Activated CD4-positive, alpha-beta T cell treated with anti-CD3 and anti-CD28 coated beads for 36 hours (primary cell): Measurements from ENCODE around the gene LRRC47. TPM values are rescaled to one million over a fixed set of nuclear protein-coding genes. Genes with fewer than 3 reads are reported as not detected.
A peak's percentile ranks its signal among the peaks of the same experiment; 100 is the strongest.

Experiments
- ATAC-seq: fragments of 200-7000 bp; cut with Tn5 transposase; one replicate; pipeline ENCODE4 v1.10.0; 2021; ENCODE audit warnings: mild to moderate bottlenecking, moderate library complexity
- CTCF ChIA-PET: fragments of 350-600 bp; sonication (Branson Sonifier 250); formaldehyde crosslinking; loops from one replicate; lab custom pipeline; 2021; ENCODE audit warnings: antibody characterized with exemption; lab: Charles Lee
- POLR2A ChIA-PET: fragments of 350-600 bp; sonication (Branson Sonifier 250); formaldehyde crosslinking; loops from one replicate; lab custom pipeline; 2021; ENCODE audit warnings: antibody characterized with exemption, inconsistent platforms; lab: Charles Lee
- DNase-seq: peaks from one replicate; pipeline ENCODE4 v3.0.0-alpha.2; 2020
- H3K27ac Mint-ChIP-seq: one replicate; pipeline ENCODE4 v1.8.0; 2021; ENCODE audit warnings: mixed read lengths
- H3K27me3 Mint-ChIP-seq: one replicate; pipeline ENCODE4 v1.8.0; 2021; ENCODE audit warnings: mixed read lengths
- H3K36me3 Mint-ChIP-seq: one replicate; pipeline ENCODE4 v1.8.0; 2021; ENCODE audit warnings: low read depth, mixed read lengths
- H3K4me1 Mint-ChIP-seq: one replicate; pipeline ENCODE4 v1.8.0; 2021; ENCODE audit warnings: mixed read lengths
- H3K4me3 Mint-ChIP-seq: one replicate; pipeline ENCODE4 v1.8.0; 2021; ENCODE audit warnings: mild to moderate bottlenecking, moderate library complexity, mixed read lengths
- H3K9me3 Mint-ChIP-seq: one replicate; pipeline ENCODE4 v1.8.0; 2021; ENCODE audit warnings: low read depth, mixed read lengths
- intact Hi-C, 2 experiments: fragments of 100-400 bp; cut with DNase I in 1 of 2; cut with micrococcal nuclease in 1 of 2; formaldehyde crosslinking; loops; one replicate each; pipeline versions ENCODE4 v1.14.2 to v1.15.1; 2022 to 2024; cut with DNase I, micrococcal nuclease
- total RNA-seq, 2 experiments: library from RNA; stranded (reverse); gene quantifications; one replicate each; pipeline ENCODE4 v1.2.3, GENCODE V29; 2021

The LRRC47 gene
- total RNA-seq, 2 experiments from 2014 or later: 34.8 to 38.7 TPM

GRCh38 chr1:3733883-3734589 is 62.3 kb downstream of the LRRC47 start:
- peaks cover 3% of the 10 kb centered on the region for H3K36me3 Mint-ChIP-seq
- no peak overlapping the region for H3K27ac Mint-ChIP-seq
- H3K4me3 Mint-ChIP-seq: no peak overlapping the region
- ChIA-PET CTCF (interaction anchor here (1.2 kb wide), 1 partner anchor 10 kb away, joined by 4 read pairs; no protein-coding TSS in a partner anchor), POLR2A (no interaction called here)
- no peaks in the 10 kb centered on the region for H3K27me3 Mint-ChIP-seq
- no peaks in the 10 kb centered on the region for H3K9me3 Mint-ChIP-seq
- ATAC-seq (no peak), DNase-seq (no peak)
- intact Hi-C loops: no loop called here
- no peaks in the 10 kb centered on the region for H3K4me1 Mint-ChIP-seq

DNA sequence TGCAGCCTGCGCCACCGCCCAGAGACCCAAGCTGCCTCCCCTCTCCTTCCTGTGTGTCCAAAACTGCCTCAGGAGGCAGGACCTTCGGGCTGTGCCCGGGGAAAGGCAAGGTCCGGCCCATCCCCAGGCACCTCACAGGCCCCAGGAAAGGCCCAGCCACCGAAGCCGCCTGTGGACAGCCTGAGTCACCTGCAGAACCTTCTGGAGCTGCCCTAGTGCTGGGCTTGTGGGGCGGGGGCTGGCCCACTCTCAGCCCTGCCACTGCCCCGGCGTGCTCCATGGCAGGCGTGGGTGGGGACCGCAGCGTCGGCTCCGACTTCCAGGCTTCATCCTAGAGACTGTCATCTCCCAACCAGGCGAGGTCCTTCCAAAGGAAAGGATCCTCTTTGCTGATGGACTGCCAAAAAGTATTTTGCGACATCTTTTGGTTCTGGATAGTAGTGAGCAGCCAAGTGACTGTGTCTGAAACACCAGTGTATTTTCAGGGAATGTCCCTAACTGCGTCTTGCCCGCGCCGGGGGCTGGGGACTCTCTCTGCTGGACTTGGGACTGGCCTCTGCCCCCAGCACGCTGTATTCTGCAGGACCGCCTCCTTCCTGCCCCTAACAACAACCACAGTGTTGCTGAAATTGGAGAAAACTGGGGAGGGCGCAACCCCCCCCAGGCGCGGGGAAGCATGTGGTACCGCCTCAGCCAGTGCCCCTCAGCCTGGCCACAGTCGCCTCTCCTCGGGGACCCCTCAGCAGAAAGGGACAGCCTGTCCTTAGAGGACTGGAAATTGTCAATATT is 63.0 kb downstream of the LRRC47 start:
- peaks cover 3% of the 10 kb centered on the region for H3K36me3 Mint-ChIP-seq
- POLR2A ChIA-PET: no interaction called here
- H3K4me3 Mint-ChIP-seq: no peak overlapping the region
- DNase-seq (no peak), ATAC-seq (no peak)
- no peak overlapping the region for H3K27ac Mint-ChIP-seq
- intact Hi-C loops: no loop called here
- CTCF ChIA-PET: no interaction called here
- no peaks in the 10 kb centered on the region for H3K27me3 Mint-ChIP-seq
- H3K9me3 Mint-ChIP-seq: no peaks in the 10 kb centered on the region
- H3K4me1 Mint-ChIP-seq: no peaks in the 10 kb centered on the region

GRCh38 chr1:3732434-3733093 is 63.7 kb downstream of the LRRC47 start:
- no peak overlapping the region for H3K4me3 Mint-ChIP-seq
- H3K27me3 Mint-ChIP-seq: no peaks in the 10 kb centered on the region
- peaks cover 3% of the 10 kb centered on the region for H3K36me3 Mint-ChIP-seq
- ATAC-seq (no peak), DNase-seq (peak; percentile 21)
- intact Hi-C loops: no loop called here
- no peak overlapping the region for H3K27ac Mint-ChIP-seq
- ChIA-PET POLR2A (no interaction called here), CTCF (no interaction called here)
- no peaks in the 10 kb centered on the region for H3K4me1 Mint-ChIP-seq
- H3K9me3 Mint-ChIP-seq: no peaks in the 10 kb centered on the region

DNA sequence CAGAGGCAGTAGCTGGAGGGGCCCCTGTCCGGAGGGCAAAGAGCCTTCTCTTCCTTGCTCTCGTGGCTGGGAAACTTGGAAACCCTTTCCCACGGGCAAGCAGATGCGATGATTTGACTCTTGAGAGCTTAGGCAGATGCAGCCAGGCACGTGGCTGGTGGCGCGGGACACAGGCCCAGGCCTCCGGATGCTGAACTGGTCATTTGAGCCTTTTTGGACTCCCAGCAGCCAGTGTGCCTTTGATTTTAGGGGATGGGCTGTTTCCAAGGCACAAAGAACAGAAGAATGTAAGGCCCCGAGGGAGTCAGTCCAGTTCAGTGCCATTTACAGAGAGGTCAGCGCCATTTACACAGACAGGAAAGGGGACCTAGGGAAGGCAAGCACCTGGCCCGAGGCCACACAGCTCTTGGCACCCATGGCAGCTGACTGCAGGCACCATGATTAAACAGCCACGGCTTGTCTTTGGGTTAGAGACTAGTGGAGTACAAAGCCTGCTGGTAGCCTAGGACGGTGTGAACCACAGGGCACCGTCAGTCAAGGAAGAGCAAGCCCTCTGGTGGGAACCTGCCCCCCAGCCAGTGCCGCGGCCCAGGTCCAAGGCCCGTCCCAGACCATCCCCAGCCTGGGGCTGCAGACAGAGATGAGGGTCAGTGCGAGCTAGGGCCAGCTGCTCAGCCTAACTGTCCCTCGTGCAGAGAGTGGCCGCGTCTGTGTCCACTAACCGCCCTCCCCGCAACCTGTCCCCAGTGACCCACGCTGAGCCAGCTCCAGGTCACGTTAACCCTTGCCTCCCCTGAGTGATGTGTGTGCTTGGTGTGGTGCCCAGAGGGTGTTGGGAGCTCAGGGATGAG is 64.5 kb downstream of the LRRC47 start:
- Mint-ChIP-seq H3K27ac (no peak overlapping the region), H3K36me3 (peaks cover 3% of the 10 kb centered on the region), H3K27me3 (peaks cover under 1% of the 10 kb centered on the region), H3K4me1 (no peaks in the 10 kb centered on the region), H3K9me3 (no peaks in the 10 kb centered on the region), H3K4me3 (no peak overlapping the region)
- CTCF ChIA-PET: no interaction called here
- POLR2A ChIA-PET: no interaction called here
- no peak for DNase-seq
- ATAC-seq: no peak
- intact Hi-C loops: no loop called here

DNA sequence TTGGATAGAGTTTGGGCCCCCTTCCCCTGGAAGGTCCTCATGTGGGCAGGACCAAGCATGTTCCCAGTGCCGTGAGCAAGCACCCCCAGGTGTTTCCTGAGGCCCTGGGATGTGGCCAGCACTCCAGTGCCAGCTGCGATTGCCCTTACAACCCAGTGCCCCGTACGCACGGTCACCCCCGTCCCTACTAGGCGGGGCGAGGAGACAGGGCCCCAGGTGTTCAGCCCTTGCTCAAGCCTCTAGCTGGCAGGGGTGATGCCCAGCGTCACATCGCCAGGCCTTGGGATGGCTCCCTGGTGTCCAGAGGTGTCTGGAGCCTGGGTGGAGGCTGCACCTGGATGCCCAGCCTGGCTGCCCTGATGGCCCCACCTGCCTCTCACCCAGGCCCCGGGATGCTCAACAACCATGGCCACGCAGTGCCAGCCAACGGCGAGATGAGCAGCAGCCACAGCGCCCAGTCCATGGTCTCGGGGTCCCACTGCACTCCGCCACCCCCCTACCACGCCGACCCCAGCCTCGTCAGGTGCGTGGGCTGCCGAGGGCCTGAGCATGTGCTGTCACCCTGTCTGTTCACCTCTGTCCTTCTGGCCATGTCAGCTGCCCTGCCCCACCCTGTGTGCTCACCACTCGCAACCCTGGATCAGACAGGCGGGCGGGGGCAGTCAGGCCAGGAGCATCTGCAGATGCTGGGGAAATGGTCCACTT is 65.6 kb downstream of the LRRC47 start:
- POLR2A ChIA-PET: no interaction called here
- intact Hi-C loops: no loop called here

DNA sequence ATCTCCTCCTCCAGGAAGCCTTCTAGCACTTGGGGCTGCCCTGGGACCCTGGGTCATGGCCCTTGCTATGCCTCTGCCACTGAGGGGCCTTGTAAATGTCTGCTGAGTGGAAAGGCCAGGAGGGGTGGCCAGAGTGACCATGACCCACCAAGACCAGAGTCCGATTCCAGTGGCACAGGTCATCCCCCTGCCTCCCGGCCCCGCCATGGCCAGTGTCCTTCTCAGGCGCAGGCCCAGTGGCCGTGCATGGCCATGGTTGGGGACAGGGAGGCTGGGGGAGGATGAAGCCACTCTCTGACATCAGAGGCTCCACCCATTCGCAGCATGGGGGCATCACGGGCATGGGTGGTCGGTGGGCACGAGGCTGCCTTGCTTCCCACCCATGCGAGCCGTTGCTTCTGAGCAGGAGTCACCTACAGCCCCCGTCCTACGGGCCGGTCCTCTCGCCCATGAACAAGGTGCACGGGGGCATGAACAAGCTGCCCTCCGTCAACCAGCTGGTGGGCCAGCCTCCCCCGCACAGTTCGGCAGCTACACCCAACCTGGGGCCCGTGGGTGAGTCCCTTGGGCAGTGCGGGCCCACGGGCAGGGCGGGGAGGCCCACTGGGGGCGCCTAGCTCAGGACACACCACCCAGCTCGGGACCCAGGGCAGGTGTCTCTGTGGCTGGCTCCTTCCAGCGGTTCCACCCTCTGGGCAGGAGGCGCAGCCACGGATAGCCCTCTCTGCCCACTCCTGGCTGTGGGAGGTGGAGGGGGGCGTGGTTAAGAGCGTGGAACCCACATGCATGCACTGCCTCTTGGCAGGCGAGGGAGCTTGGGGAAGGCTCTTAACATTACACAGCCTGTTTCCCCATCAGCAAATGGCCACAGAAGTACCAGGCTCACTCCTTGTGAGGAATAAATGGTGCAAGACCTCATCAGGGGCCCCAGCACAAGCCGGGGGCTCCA is 66.4 kb downstream of the LRRC47 start:
- intact Hi-C loops: loop anchor here in 1 of 2 experiments (10.0 kb wide), 2 partner anchors 165 to 235 kb away; no protein-coding TSS in a partner anchor
- ChIA-PET POLR2A (no interaction called here), CTCF (interaction anchor here (0.7 kb wide), 1 partner anchor 228 kb away, joined by 3 read pairs; no protein-coding TSS in a partner anchor)
- H3K27ac Mint-ChIP-seq: no peak overlapping the region
- no peaks in the 10 kb centered on the region for H3K4me1 Mint-ChIP-seq
- no peaks in the 10 kb centered on the region for H3K9me3 Mint-ChIP-seq
- H3K27me3 Mint-ChIP-seq: peaks cover 2% of the 10 kb centered on the region
- no peak for ATAC-seq
- no peaks in the 10 kb centered on the region for H3K36me3 Mint-ChIP-seq
- H3K4me3 Mint-ChIP-seq: no peak overlapping the region
- DNase-seq: no peak

More for the DNA sequence above, 65.6 kb downstream of the LRRC47 start:
- CTCF ChIA-PET: no interaction called here
- Mint-ChIP-seq H3K27me3 (peaks cover 2% of the 10 kb centered on the region), H3K36me3 (no peaks in the 10 kb centered on the region), H3K27ac (no peak overlapping the region), H3K9me3 (no peaks in the 10 kb centered on the region), H3K4me3 (no peak overlapping the region), H3K4me1 (no peaks in the 10 kb centered on the region)
- ATAC-seq (no peak), DNase-seq (no peak)

Other genes starting within 250 kb of the LRRC47 start
- gene MEGF6, start 185.0 kb downstream of the LRRC47 start, total RNA-seq: 1 to 10 TPM; 2.6 to 4.5 TPM
- 1 to 10 TPM; 6.7 to 7.2 TPM for gene TPRG1L, start 171.5 kb downstream of the LRRC47 start, total RNA-seq
- 10 to 100 TPM; 26.3 to 28.9 TPM for gene WRAP73, start 146.4 kb downstream of the LRRC47 start, total RNA-seq
- under 1 TPM; 0.32 to 0.40 TPM for gene TP73, start 144.0 kb downstream of the LRRC47 start, total RNA-seq
- not detected for gene CCDC27, start 44.0 kb downstream of the LRRC47 start, total RNA-seq
- 1 to 10 TPM; 3.0 to 4.2 TPM for gene SMIM1, start 23.7 kb downstream of the LRRC47 start, total RNA-seq
- 10 to 100 TPM; 33.6 to 35.5 TPM for gene CEP104, start 60.7 kb upstream of the LRRC47 start, total RNA-seq
- gene DFFB, start 61.0 kb upstream of the LRRC47 start, total RNA-seq: 1 to 10 TPM; 7.2 to 8.4 TPM
- gene C1orf174, start 103.8 kb upstream of the LRRC47 start, total RNA-seq: 10 to 100 TPM; 39.8 to 49.4 TPM